NB4 (cell line): ENCODE data around the gene PLCB4.

Source experiments
- POLR2A ChIP-seq: IDR thresholded peaks from 2 replicates; pipeline ENCODE4 v1.6.1; 2011; ENCODE audit warnings: mild to moderate bottlenecking; ENCODE audit not compliant: insufficient read length; ENCODE audit errors: extremely low read depth
- TF ChIP-seq, protein P1 (sequence below): IDR thresholded peaks from one replicate; pipeline ENCODE4 v1.5.1; 2012; ENCODE audit warnings: low read depth, low read length
- TF ChIP-seq, protein P2 (sequence below): IDR thresholded peaks from 2 replicates; pipeline ENCODE4 v1.6.1; 2011; ENCODE audit warnings: low read depth, low read length

DNA sequence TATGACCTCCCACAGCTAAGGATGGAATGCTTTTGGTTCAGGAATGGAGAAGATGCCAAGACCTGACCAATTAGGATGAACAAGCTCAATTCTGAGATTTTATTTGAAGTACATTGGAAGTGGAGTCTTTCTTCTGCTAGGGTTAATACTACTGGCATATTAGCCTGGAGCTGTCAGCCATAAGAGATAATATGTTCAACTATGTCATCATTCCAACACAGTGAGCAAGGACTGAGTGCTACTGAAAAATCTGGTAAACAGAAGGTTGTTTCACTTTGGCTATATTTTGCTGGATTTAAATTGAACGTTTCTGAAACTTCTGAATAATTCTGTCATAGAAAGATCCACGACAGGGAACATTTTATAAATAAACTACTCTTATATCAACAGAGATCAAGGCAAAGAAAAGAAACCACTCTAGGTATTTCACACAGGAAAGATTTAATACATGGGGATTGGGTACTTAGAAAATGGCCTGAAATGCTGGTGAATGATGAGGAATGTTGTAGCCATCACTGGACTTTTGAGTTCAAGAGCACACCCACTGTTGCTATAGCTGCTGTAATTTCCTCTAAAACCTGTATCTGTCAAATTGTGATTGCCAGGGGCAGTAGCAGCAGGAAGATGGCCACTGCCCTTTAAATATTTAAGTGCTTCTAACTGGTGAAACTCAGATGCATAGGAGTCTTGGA lies 200.5 kb downstream of the PLCB4 start:
- TF ChIP-seq, protein P1, sequence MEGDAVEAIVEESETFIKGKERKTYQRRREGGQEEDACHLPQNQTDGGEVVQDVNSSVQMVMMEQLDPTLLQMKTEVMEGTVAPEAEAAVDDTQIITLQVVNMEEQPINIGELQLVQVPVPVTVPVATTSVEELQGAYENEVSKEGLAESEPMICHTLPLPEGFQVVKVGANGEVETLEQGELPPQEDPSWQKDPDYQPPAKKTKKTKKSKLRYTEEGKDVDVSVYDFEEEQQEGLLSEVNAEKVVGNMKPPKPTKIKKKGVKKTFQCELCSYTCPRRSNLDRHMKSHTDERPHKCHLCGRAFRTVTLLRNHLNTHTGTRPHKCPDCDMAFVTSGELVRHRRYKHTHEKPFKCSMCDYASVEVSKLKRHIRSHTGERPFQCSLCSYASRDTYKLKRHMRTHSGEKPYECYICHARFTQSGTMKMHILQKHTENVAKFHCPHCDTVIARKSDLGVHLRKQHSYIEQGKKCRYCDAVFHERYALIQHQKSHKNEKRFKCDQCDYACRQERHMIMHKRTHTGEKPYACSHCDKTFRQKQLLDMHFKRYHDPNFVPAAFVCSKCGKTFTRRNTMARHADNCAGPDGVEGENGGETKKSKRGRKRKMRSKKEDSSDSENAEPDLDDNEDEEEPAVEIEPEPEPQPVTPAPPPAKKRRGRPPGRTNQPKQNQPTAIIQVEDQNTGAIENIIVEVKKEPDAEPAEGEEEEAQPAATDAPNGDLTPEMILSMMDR: no peak
- TF ChIP-seq, protein P2, sequence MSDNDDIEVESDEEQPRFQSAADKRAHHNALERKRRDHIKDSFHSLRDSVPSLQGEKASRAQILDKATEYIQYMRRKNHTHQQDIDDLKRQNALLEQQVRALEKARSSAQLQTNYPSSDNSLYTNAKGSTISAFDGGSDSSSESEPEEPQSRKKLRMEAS: no peak
- no peak for TF ChIP-seq POLR2A
